HEK293T (cell line): ENCODE results near the gene GRPR.

ENCODE experiments used
- ARNT ChIP-seq: fragments of 450-650 bp; IDR thresholded peaks from 2 replicates; pipeline ENCODE4 v1.6.1; 2017; ENCODE audit warnings: mild to moderate bottlenecking
- BHLHE40 ChIP-seq: fragments of 450-650 bp; IDR thresholded peaks from 2 replicates; pipeline ENCODE4 v1.6.1; 2016; ENCODE audit warnings: mild to moderate bottlenecking, moderate library complexity, borderline replicate concordance
- FOXM1 ChIP-seq: fragments of 450-650 bp; IDR thresholded peaks from 2 replicates; pipeline ENCODE4 v1.6.1; 2017; ENCODE audit warnings: mild to moderate bottlenecking, borderline replicate concordance
- SP1 ChIP-seq: fragments of 450-650 bp; IDR thresholded peaks from 2 replicates; pipeline ENCODE4 v1.6.1; 2017
- ZNF384 ChIP-seq: fragments of 450-650 bp; IDR thresholded peaks from 2 replicates; pipeline ENCODE4 v1.6.1; 2016
- TF ChIP-seq, protein P1 (sequence below): fragments of 450-650 bp; IDR thresholded peaks from 2 replicates; pipeline ENCODE4 v1.6.1; 2016

- TF ChIP-seq BHLHE40 (no peak), FOXM1 (no peak), SP1 (no peak), ARNT (no peak), ZNF384 (no peak)
- TF ChIP-seq, protein P1, sequence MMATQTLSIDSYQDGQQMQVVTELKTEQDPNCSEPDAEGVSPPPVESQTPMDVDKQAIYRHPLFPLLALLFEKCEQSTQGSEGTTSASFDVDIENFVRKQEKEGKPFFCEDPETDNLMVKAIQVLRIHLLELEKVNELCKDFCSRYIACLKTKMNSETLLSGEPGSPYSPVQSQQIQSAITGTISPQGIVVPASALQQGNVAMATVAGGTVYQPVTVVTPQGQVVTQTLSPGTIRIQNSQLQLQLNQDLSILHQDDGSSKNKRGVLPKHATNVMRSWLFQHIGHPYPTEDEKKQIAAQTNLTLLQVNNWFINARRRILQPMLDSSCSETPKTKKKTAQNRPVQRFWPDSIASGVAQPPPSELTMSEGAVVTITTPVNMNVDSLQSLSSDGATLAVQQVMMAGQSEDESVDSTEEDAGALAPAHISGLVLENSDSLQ = no peak
Observed at GRCh38 chrX:16138108-16138427, 14.7 kb downstream of the GRPR start.
